HG02973 (cell line): Measurements from ENCODE around the gene PRKG1.
A peak's percentile ranks its signal among the peaks of the same experiment; 100 is the strongest.
"Not testable (repeated sequence)": the region's sequence is repeated elsewhere in the genome, so short reads cannot be mapped to it uniquely, and the experiment has no call there.

Experiments
- ATAC-seq: cut with Tn5 transposase; IDR thresholded peaks from one replicate; pipeline ENCODE4 v1.9.1; 2021; ENCODE audit warnings: moderate library complexity; ENCODE audit not compliant: unreplicated experiment

The PRKG1 gene

GRCh38 chr10:51113007-51113406, 38.7 kb downstream of the PRKG1 start:
- ATAC-seq, result no peak

- no peak for ATAC-seq
These were observed 42.9 kb downstream of the PRKG1 start for GRCh38 chr10:51117053-51117660.

GRCh38 chr10:51117794-51118193, 43.5 kb downstream of the PRKG1 start:
- no peak for ATAC-seq

- ATAC-seq, result no peak
These were observed 45.2 kb downstream of the PRKG1 start for GRCh38 chr10:51119441-51119840.

GRCh38 chr10:51121861-51122260, 47.6 kb downstream of the PRKG1 start:
- ATAC-seq, result no peak

- ATAC-seq, result no peak
These were observed 50.6 kb downstream of the PRKG1 start for GRCh38 chr10:51124852-51125251.

GRCh38 chr10:51125518-51125917, 51.2 kb downstream of the PRKG1 start:
- no peak for ATAC-seq

GRCh38 chr10:51129946-51130544, 55.8 kb downstream of the PRKG1 start:
- no peak for ATAC-seq

- ATAC-seq, result peak; percentile 45
These were observed 63.7 kb downstream of the PRKG1 start for GRCh38 chr10:51137756-51138529.

GRCh38 chr10:51139176-51139575, 64.9 kb downstream of the PRKG1 start:
- no peak for ATAC-seq

GRCh38 chr10:51141010-51141409, 66.7 kb downstream of the PRKG1 start:
- ATAC-seq, result no peak

GRCh38 chr10:51144161-51144781, 70.0 kb downstream of the PRKG1 start:
- no peak for ATAC-seq

GRCh38 chr10:51145375-51145774, 71.1 kb downstream of the PRKG1 start:
- ATAC-seq, result no peak

- ATAC-seq, result no peak
These were observed 73.5 kb downstream of the PRKG1 start for GRCh38 chr10:51147644-51148399.

GRCh38 chr10:51156926-51157325, 82.6 kb downstream of the PRKG1 start:
- no peak for ATAC-seq

GRCh38 chr10:51158832-51159231, 84.5 kb downstream of the PRKG1 start:
- ATAC-seq, result no peak

GRCh38 chr10:51159841-51160240, 85.6 kb downstream of the PRKG1 start:
- ATAC-seq, result no peak

GRCh38 chr10:51162002-51162401, 87.7 kb downstream of the PRKG1 start:
- no peak for ATAC-seq

- not testable (repeated sequence) for ATAC-seq
These were observed 89.2 kb downstream of the PRKG1 start for GRCh38 chr10:51163380-51164049.

GRCh38 chr10:51168086-51168815, 94.0 kb downstream of the PRKG1 start:
- ATAC-seq, result no peak
